DND-41 (cell line): ENCODE results near the gene SPOCD1.

Source experiments
- ATAC-seq: fragments of 200-7000 bp; cut with Tn5 transposase; 3 replicates; pipeline ENCODE4 v1.9.1; 2021; ENCODE audit warnings: low read depth; ENCODE audit not compliant: insufficient read depth
- DNase-seq: peaks from one replicate; pipeline ENCODE4 v3.0.0-alpha.2; 2020
- H2AFZ ChIP-seq: 2 replicates; pipeline ENCODE4 v1.6.0; 2012; ENCODE audit warnings: low read depth, low read length
- H3K27ac ChIP-seq: 2 replicates; pipeline ENCODE4 v1.5.1; 2012; ENCODE audit warnings: low read length, inconsistent platforms
- H3K27me3 ChIP-seq: fragments of 200-600 bp; sonication (generic); 2 replicates; pipeline ENCODE4 v1.6.0; 2012; ENCODE audit warnings: low read length, mild to moderate bottlenecking, inconsistent platforms; ENCODE audit not compliant: insufficient read depth, poor library complexity
- H3K36me3 ChIP-seq: 2 replicates; pipeline ENCODE4 v1.5.1; 2012; ENCODE audit warnings: low read length, inconsistent platforms; ENCODE audit not compliant: insufficient read depth
- H3K4me1 ChIP-seq: 2 replicates; pipeline ENCODE4 v1.5.1; 2012; ENCODE audit warnings: mild to moderate bottlenecking, low read length; ENCODE audit not compliant: insufficient read depth
- H3K4me2 ChIP-seq: 2 replicates; pipeline ENCODE4 v1.6.0; 2012; ENCODE audit warnings: mild to moderate bottlenecking, moderate library complexity, low read length, inconsistent platforms; ENCODE audit not compliant: insufficient read depth
- H3K4me3 ChIP-seq, 2 experiments: fragments of 200-600 bp in 1 of 2; shearing (Covaris generic) in 1 of 2; 2 replicates each; pipeline ENCODE4 v1.5.1; 2012 to 2016; ENCODE audit warnings: inconsistent platforms in 2 of 2, low read length in 2 of 2, mild to moderate bottlenecking in 2 of 2, low read depth in 1 of 2, moderate library complexity in 1 of 2
- H3K79me2 ChIP-seq: 2 replicates; pipeline ENCODE4 v1.6.0; 2012; ENCODE audit warnings: low read length, inconsistent platforms; ENCODE audit not compliant: insufficient read depth
- H3K9ac ChIP-seq: 2 replicates; pipeline ENCODE4 v1.6.0; 2012; ENCODE audit warnings: low read depth, mild to moderate bottlenecking, inconsistent platforms, low read length, moderate library complexity
- H3K9me3 ChIP-seq: 2 replicates; pipeline ENCODE4 v1.5.1; 2012; ENCODE audit warnings: low read length, moderate library complexity, mild to moderate bottlenecking, inconsistent platforms; ENCODE audit not compliant: insufficient read depth, severe bottlenecking
- H4K20me1 ChIP-seq: 2 replicates; pipeline ENCODE4 v1.6.0; 2012; ENCODE audit warnings: low read length; ENCODE audit not compliant: insufficient read depth
- CTCF ChIP-seq: IDR thresholded peaks from 2 replicates; pipeline ENCODE4 v1.5.1; 2012; ENCODE audit warnings: borderline replicate concordance, low read length, moderate library complexity, mild to moderate bottlenecking; ENCODE audit not compliant: poor library complexity, severe bottlenecking; ENCODE audit errors: extremely low read depth
- EZH2 ChIP-seq: IDR thresholded peaks from 3 replicates; pipeline ENCODE4 v1.6.1; 2012; ENCODE audit warnings: borderline replicate concordance, low read depth, mild to moderate bottlenecking, moderate library complexity, low read length, inconsistent platforms; ENCODE audit not compliant: severe bottlenecking

The SPOCD1 gene

GRCh38 chr1:31778763-31779488 is 36.9 kb downstream of the SPOCD1 start:
- ATAC-seq = no peak
- DNase-seq = no peak
- Histone ChIP-seq H3K79me2 (no peaks in the 10 kb centered on the region), H3K4me1 (no peaks in the 10 kb centered on the region), H3K27me3 (peaks cover 21% of the 10 kb centered on the region), H3K9ac (no peak overlapping the region), H3K36me3 (no peaks in the 10 kb centered on the region), H3K27ac (no peak overlapping the region), H4K20me1 (no peaks in the 10 kb centered on the region), H3K4me3 (no peak overlapping the region), H3K9me3 (no peaks in the 10 kb centered on the region), H3K4me2 (no peak overlapping the region), H2AFZ (no peak overlapping the region)
- no peak for TF ChIP-seq EZH2
- no peak for TF ChIP-seq CTCF

GRCh38 chr1:31776516-31776915 is 39.3 kb downstream of the SPOCD1 start:
- no peak overlapping the region for H3K27ac ChIP-seq
- DNase-seq (no peak), ATAC-seq (no peak)
- H2AFZ ChIP-seq = no peak overlapping the region
- no peaks in the 10 kb centered on the region for H3K9me3 ChIP-seq
- no peak overlapping the region for H3K4me3 ChIP-seq
- no peaks in the 10 kb centered on the region for H4K20me1 ChIP-seq
- TF ChIP-seq CTCF (no peak), EZH2 (no peak)
- H3K9ac ChIP-seq = no peak overlapping the region
- no peak overlapping the region for H3K4me2 ChIP-seq
- no peaks in the 10 kb centered on the region for H3K36me3 ChIP-seq
- H3K79me2 ChIP-seq = no peaks in the 10 kb centered on the region
- H3K27me3 ChIP-seq = peaks cover 36% of the 10 kb centered on the region
- H3K4me1 ChIP-seq = no peaks in the 10 kb centered on the region

GRCh38 chr1:31776032-31776431 is 39.8 kb downstream of the SPOCD1 start:
- Histone ChIP-seq H3K4me1 (no peaks in the 10 kb centered on the region), H3K9ac (no peak overlapping the region), H3K9me3 (no peaks in the 10 kb centered on the region), H3K4me3 (no peak overlapping the region), H3K27ac (no peak overlapping the region), H3K4me2 (no peak overlapping the region), H3K27me3 (peaks cover 36% of the 10 kb centered on the region), H4K20me1 (no peaks in the 10 kb centered on the region), H3K79me2 (no peaks in the 10 kb centered on the region), H2AFZ (no peak overlapping the region), H3K36me3 (no peaks in the 10 kb centered on the region)
- TF ChIP-seq CTCF (no peak), EZH2 (no peak)
- DNase-seq (no peak), ATAC-seq (no peak)
